GM23338 (cell line): Measurements from ENCODE around the gene APOBEC4. TPM values are rescaled to one million over a fixed set of nuclear protein-coding genes. Genes with fewer than 3 reads are reported as not detected.

Experiments
- EZH2phosphoT487 ChIP-seq: fragments of 200-600 bp; sonication (generic); IDR thresholded peaks from one replicate; pipeline ENCODE4 v1.8.1; 2018; ENCODE audit warnings: antibody characterized with exemption; ENCODE audit not compliant: unreplicated experiment
- NANOG ChIP-seq: IDR thresholded peaks from 2 replicates; pipeline ENCODE4 v1.6.1; 2016; ENCODE audit warnings: antibody characterized with exemption, borderline replicate concordance
- STAT1 ChIP-seq: IDR thresholded peaks from one replicate; pipeline ENCODE4 v1.6.1; 2016; ENCODE audit warnings: antibody characterized with exemption; ENCODE audit not compliant: unreplicated experiment
- ZNF331 ChIP-seq: fragments of 250-450 bp; sonication (Bioruptor Pico); IDR thresholded peaks from 2 replicates; pipeline ENCODE4 v1.5.0; 2020; ENCODE audit warnings: low read depth, mild to moderate bottlenecking, moderate library complexity
- polyA plus RNA-seq: library from polyadenylated mRNA; unstranded; fragments of >200 nt; fragmentation: Nextera tagmentation; extraction: Ambion mirVana; gene quantifications from 2 replicates; pipeline ENCODE4 v1.2.1, GENCODE V29; 2016
- total RNA-seq: library from RNA; depleted of rRNA; stranded (reverse); fragments of >200 nt; shearing (Covaris generic); gene quantifications from 2 replicates; pipeline ENCODE4 v1.2.3, GENCODE V29; 2014
- TF ChIP-seq, protein P1 (sequence below): fragments of 250-450 bp; sonication (Bioruptor Pico); IDR thresholded peaks from 2 replicates; pipeline ENCODE4 v1.5.0; 2020; ENCODE audit warnings: mild to moderate bottlenecking, moderate library complexity
- TF ChIP-seq, protein P2 (sequence below), 2 experiments: fragments of 200-600 bp in 1 of 2; sonication (generic) in 1 of 2; conservative IDR thresholded peaks; 2 replicates each; pipeline versions ENCODE4 v1.5.1 to v1.6.1; 2016 to 2017; ENCODE audit warnings: antibody characterized with exemption in 2 of 2, low read depth in 2 of 2, mild to moderate bottlenecking in 2 of 2, moderate library complexity in 1 of 2
- TF ChIP-seq, protein P3 (sequence below): IDR thresholded peaks from one replicate; pipeline ENCODE4 v1.6.1; 2018; ENCODE audit warnings: antibody characterized with exemption; ENCODE audit not compliant: unreplicated experiment
- TF ChIP-seq, protein P4 (sequence below): IDR thresholded peaks from 2 replicates; pipeline ENCODE4 v1.6.1; 2016; ENCODE audit warnings: antibody characterized with exemption

APOBEC4 gene
- total and polyA plus RNA-seq, 2 experiments from 2014 or later: 0.10 TPM; not detected in 1

DNA sequence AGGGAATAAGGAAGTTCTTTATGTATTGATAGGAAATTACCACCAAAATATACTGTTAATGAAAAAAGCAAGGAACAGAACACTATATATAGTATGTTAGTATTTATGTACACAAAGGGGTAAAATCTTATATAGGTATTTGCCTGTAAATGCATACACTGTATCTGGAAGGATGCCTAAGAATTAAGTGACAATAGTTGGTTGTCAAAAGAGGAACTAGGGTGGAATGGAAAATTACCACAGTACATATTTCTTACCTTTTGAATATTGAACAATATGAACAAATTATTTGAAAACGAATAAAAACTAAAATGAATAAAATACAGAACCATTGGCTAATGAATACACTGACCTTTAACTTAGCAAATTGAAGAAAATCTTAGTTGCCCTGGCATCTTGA, 31.1 kb downstream of the APOBEC4 start (continued):
- TF ChIP-seq, protein P1, sequence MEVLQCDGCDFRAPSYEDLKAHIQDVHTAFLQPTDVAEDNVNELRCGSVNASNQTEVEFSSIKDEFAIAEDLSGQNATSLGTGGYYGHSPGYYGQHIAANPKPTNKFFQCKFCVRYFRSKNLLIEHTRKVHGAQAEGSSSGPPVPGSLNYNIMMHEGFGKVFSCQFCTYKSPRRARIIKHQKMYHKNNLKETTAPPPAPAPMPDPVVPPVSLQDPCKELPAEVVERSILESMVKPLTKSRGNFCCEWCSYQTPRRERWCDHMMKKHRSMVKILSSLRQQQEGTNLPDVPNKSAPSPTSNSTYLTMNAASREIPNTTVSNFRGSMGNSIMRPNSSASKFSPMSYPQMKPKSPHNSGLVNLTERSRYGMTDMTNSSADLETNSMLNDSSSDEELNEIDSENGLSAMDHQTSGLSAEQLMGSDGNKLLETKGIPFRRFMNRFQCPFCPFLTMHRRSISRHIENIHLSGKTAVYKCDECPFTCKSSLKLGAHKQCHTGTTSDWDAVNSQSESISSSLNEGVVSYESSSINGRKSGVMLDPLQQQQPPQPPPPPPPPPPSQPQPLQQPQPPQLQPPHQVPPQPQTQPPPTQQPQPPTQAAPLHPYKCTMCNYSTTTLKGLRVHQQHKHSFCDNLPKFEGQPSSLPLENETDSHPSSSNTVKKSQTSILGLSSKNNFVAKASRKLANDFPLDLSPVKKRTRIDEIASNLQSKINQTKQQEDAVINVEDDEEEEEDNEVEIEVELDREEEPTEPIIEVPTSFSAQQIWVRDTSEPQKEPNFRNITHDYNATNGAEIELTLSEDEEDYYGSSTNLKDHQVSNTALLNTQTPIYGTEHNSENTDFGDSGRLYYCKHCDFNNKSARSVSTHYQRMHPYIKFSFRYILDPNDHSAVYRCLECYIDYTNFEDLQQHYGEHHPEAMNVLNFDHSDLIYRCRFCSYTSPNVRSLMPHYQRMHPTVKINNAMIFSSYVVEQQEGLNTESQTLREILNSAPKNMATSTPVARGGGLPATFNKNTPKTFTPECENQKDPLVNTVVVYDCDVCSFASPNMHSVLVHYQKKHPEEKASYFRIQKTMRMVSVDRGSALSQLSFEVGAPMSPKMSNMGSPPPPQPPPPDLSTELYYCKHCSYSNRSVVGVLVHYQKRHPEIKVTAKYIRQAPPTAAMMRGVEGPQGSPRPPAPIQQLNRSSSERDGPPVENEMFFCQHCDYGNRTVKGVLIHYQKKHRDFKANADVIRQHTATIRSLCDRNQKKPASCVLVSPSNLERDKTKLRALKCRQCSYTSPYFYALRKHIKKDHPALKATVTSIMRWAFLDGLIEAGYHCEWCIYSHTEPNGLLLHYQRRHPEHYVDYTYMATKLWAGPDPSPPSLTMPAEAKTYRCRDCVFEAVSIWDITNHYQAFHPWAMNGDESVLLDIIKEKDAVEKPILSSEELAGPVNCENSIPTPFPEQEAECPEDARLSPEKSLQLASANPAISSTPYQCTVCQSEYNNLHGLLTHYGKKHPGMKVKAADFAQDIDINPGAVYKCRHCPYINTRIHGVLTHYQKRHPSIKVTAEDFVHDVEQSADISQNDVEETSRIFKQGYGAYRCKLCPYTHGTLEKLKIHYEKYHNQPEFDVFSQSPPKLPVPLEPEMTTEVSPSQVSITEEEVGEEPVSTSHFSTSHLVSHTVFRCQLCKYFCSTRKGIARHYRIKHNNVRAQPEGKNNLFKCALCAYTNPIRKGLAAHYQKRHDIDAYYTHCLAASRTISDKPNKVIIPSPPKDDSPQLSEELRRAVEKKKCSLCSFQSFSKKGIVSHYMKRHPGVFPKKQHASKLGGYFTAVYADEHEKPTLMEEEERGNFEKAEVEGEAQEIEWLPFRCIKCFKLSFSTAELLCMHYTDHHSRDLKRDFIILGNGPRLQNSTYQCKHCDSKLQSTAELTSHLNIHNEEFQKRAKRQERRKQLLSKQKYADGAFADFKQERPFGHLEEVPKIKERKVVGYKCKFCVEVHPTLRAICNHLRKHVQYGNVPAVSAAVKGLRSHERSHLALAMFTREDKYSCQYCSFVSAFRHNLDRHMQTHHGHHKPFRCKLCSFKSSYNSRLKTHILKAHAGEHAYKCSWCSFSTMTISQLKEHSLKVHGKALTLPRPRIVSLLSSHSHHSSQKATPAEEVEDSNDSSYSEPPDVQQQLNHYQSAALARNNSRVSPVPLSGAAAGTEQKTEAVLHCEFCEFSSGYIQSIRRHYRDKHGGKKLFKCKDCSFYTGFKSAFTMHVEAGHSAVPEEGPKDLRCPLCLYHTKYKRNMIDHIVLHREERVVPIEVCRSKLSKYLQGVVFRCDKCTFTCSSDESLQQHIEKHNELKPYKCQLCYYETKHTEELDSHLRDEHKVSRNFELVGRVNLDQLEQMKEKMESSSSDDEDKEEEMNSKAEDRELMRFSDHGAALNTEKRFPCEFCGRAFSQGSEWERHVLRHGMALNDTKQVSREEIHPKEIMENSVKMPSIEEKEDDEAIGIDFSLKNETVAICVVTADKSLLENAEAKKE (CRISPR knock-in tag): no peak
- TF ChIP-seq, protein P2, sequence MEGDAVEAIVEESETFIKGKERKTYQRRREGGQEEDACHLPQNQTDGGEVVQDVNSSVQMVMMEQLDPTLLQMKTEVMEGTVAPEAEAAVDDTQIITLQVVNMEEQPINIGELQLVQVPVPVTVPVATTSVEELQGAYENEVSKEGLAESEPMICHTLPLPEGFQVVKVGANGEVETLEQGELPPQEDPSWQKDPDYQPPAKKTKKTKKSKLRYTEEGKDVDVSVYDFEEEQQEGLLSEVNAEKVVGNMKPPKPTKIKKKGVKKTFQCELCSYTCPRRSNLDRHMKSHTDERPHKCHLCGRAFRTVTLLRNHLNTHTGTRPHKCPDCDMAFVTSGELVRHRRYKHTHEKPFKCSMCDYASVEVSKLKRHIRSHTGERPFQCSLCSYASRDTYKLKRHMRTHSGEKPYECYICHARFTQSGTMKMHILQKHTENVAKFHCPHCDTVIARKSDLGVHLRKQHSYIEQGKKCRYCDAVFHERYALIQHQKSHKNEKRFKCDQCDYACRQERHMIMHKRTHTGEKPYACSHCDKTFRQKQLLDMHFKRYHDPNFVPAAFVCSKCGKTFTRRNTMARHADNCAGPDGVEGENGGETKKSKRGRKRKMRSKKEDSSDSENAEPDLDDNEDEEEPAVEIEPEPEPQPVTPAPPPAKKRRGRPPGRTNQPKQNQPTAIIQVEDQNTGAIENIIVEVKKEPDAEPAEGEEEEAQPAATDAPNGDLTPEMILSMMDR (conservative IDR thresholded peaks at IDR 0.05; ENCODE audit: low read depth in 2 of 2): no peak
- TF ChIP-seq STAT1: no peak
- TF ChIP-seq, protein P3, sequence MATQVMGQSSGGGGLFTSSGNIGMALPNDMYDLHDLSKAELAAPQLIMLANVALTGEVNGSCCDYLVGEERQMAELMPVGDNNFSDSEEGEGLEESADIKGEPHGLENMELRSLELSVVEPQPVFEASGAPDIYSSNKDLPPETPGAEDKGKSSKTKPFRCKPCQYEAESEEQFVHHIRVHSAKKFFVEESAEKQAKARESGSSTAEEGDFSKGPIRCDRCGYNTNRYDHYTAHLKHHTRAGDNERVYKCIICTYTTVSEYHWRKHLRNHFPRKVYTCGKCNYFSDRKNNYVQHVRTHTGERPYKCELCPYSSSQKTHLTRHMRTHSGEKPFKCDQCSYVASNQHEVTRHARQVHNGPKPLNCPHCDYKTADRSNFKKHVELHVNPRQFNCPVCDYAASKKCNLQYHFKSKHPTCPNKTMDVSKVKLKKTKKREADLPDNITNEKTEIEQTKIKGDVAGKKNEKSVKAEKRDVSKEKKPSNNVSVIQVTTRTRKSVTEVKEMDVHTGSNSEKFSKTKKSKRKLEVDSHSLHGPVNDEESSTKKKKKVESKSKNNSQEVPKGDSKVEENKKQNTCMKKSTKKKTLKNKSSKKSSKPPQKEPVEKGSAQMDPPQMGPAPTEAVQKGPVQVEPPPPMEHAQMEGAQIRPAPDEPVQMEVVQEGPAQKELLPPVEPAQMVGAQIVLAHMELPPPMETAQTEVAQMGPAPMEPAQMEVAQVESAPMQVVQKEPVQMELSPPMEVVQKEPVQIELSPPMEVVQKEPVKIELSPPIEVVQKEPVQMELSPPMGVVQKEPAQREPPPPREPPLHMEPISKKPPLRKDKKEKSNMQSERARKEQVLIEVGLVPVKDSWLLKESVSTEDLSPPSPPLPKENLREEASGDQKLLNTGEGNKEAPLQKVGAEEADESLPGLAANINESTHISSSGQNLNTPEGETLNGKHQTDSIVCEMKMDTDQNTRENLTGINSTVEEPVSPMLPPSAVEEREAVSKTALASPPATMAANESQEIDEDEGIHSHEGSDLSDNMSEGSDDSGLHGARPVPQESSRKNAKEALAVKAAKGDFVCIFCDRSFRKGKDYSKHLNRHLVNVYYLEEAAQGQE: no peak
- TF ChIP-seq, protein P4, sequence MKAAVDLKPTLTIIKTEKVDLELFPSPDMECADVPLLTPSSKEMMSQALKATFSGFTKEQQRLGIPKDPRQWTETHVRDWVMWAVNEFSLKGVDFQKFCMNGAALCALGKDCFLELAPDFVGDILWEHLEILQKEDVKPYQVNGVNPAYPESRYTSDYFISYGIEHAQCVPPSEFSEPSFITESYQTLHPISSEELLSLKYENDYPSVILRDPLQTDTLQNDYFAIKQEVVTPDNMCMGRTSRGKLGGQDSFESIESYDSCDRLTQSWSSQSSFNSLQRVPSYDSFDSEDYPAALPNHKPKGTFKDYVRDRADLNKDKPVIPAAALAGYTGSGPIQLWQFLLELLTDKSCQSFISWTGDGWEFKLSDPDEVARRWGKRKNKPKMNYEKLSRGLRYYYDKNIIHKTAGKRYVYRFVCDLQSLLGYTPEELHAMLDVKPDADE: no peak
- no peak for TF ChIP-seq EZH2phosphoT487
- TF ChIP-seq NANOG: no peak
- TF ChIP-seq ZNF331 (CRISPR knock-in tag): no peak
